IMR-90 (cell line): ENCODE data around the gene CDC25B.

Experiments used
- MAFK ChIP-seq: IDR thresholded peaks from 2 replicates; pipeline ENCODE4 v1.6.1; 2012; ENCODE audit warnings: low read depth, low read length, improper control_type of control experiment
- NFE2L2 ChIP-seq: fragments of 150-350 bp; IDR thresholded peaks from 2 replicates; pipeline ENCODE4 v1.6.1; 2016; ENCODE audit warnings: low read depth, mild to moderate bottlenecking, low read length
- POLR2A ChIP-seq: IDR thresholded peaks from 2 replicates; pipeline ENCODE4 v1.6.1; 2012; ENCODE audit warnings: mild to moderate bottlenecking, low read depth, low read length
- RAD21 ChIP-seq: IDR thresholded peaks from 2 replicates; pipeline ENCODE4 v1.6.1; 2012; ENCODE audit warnings: low read length, improper control_type of control experiment
- RFX5 ChIP-seq: IDR thresholded peaks from 2 replicates; pipeline ENCODE4 v1.8.0; 2012; ENCODE audit warnings: low read depth, mild to moderate bottlenecking, low read length, moderate library complexity
- SMC3 ChIP-seq: fragments of 150-350 bp; IDR thresholded peaks from 2 replicates; pipeline ENCODE4 v1.6.1; 2016; ENCODE audit warnings: low read depth, mild to moderate bottlenecking, antibody characterized with exemption, low read length, moderate library complexity
- TF ChIP-seq, protein P1 (sequence below): conservative IDR thresholded peaks from 2 replicates; pipeline ENCODE4 v1.5.1; 2012; ENCODE audit warnings: mild to moderate bottlenecking, low read depth, low read length, improper control_type of control experiment
- TF ChIP-seq, protein P2 (sequence below): fragments of 150-350 bp; IDR thresholded peaks from 2 replicates; pipeline ENCODE4 v1.6.1; 2016; ENCODE audit warnings: low read depth, mild to moderate bottlenecking, low read length, moderate library complexity, borderline replicate concordance

DNA sequence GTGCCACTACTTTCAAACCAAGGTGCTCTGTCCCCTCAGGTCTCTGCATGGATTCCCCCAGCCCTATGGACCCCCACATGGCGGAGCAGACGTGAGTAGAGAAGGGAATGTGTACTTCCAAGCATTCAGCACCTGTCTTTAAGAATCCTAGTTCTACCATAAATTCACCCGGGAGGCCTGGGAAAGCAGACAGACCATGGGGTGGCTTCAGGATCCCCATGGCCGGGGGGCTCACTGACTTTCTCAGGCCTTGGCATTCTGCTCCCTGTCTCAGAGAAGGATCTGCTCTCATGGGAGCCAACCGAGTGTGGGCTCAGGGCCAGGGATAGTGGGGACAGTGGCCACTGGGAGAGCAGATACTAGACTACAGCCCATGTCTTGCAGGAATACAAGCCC is 2.3 kb downstream of the CDC25B start:
- TF ChIP-seq, protein P1, sequence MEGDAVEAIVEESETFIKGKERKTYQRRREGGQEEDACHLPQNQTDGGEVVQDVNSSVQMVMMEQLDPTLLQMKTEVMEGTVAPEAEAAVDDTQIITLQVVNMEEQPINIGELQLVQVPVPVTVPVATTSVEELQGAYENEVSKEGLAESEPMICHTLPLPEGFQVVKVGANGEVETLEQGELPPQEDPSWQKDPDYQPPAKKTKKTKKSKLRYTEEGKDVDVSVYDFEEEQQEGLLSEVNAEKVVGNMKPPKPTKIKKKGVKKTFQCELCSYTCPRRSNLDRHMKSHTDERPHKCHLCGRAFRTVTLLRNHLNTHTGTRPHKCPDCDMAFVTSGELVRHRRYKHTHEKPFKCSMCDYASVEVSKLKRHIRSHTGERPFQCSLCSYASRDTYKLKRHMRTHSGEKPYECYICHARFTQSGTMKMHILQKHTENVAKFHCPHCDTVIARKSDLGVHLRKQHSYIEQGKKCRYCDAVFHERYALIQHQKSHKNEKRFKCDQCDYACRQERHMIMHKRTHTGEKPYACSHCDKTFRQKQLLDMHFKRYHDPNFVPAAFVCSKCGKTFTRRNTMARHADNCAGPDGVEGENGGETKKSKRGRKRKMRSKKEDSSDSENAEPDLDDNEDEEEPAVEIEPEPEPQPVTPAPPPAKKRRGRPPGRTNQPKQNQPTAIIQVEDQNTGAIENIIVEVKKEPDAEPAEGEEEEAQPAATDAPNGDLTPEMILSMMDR, result no peak
- no peak for TF ChIP-seq SMC3
- TF ChIP-seq, protein P2, sequence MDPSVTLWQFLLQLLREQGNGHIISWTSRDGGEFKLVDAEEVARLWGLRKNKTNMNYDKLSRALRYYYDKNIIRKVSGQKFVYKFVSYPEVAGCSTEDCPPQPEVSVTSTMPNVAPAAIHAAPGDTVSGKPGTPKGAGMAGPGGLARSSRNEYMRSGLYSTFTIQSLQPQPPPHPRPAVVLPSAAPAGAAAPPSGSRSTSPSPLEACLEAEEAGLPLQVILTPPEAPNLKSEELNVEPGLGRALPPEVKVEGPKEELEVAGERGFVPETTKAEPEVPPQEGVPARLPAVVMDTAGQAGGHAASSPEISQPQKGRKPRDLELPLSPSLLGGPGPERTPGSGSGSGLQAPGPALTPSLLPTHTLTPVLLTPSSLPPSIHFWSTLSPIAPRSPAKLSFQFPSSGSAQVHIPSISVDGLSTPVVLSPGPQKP, result no peak
- no peak for TF ChIP-seq POLR2A
- no peak for TF ChIP-seq NFE2L2
- no peak for TF ChIP-seq RAD21
- TF ChIP-seq RFX5, result no peak
- TF ChIP-seq MAFK, result no peak
